Islet precursor cell (in vitro differentiated cells): ENCODE results near the gene EFCAB6.

Source experiments
- DNase-seq: peaks from one replicate; pipeline ENCODE4 v3.0.0-alpha.2; 2018

Gene EFCAB6

GRCh38 chr22:43497956-43498855, 313.9 kb downstream of the EFCAB6 start:
- DNase-seq = no peak

DNA sequence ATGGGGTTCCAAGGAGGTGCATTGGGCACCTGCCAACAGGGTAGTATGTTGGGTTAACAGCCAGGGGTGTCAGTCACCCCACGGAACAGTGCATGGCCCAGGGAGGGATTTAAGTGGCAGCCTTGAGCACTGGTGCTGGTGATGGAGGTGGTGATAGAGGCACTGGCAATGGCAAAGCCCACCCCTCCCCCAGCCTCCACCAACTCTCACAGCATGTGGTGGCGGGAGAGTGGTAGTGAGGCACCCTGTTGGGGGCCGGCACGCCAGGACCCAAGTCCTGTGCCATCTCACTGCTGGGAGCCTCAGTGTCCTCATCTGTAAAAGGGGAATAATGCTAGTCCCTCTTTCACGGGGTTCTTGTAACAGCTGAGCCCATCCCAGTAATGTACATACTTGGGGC, 318.8 kb downstream of the EFCAB6 start:
- DNase-seq = no peak

- DNase-seq = no peak
These were observed 320.4 kb downstream of the EFCAB6 start for GRCh38 chr22:43491737-43492136.

DNA sequence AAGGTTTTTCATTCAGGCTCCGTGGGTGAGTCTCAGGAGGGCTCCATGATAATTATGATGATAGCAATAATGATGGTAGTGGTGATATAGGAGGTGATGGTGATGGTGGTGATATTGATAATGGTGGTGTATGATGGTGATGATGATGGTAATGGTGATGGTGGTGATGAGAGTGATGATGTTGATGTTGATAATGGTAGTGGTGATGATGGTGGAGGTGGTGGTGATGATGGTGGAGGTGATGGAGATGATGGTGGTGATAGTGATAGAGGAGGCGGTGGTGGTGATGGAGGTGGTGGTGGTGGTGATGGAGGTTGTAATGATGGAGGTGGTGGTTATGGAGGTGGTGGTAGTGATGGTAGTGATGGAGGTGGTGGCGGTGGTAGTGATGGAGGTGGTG, 320.9 kb downstream of the EFCAB6 start:
- no peak for DNase-seq

DNA sequence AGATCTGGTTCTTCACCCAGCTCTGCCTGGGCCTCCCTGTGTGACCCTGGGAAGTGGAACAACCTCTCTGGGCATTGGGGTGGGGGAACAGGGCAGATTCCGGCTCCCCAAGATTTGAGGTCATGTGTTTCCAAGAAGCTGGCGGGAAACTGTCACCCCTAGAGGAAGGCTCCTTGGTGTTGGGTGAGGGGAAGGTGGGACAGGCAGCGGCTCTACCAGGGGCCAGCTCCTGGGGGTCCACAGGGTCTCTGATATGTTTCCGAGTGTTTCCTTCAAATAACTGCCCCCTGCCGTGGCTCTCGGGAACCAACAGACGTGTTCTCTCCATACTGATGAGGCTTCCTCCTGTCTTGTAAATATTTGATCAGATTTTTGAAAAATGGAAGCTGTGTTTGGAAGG, 321.8 kb downstream of the EFCAB6 start:
- no peak for DNase-seq

DNA sequence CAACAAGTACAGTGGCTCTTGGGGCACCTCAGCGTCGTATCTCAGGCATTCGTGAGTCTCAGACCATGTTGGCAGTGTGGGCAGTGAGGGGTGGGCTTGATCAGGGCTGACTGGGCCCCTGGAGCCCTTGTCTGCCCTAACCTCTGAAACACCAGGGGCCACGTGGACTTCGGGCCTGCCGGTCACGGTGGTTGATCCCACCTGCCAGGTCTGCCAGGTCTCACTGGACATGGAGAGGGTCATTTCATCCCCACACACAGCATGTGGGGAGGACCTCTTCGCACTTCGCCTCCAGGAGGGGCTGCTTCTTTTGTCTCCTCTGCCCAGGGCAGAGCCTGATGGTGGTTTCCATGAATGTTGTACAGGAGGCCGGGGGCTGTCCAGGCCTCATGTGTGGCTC, 323.2 kb downstream of the EFCAB6 start:
- DNase-seq = no peak

DNA sequence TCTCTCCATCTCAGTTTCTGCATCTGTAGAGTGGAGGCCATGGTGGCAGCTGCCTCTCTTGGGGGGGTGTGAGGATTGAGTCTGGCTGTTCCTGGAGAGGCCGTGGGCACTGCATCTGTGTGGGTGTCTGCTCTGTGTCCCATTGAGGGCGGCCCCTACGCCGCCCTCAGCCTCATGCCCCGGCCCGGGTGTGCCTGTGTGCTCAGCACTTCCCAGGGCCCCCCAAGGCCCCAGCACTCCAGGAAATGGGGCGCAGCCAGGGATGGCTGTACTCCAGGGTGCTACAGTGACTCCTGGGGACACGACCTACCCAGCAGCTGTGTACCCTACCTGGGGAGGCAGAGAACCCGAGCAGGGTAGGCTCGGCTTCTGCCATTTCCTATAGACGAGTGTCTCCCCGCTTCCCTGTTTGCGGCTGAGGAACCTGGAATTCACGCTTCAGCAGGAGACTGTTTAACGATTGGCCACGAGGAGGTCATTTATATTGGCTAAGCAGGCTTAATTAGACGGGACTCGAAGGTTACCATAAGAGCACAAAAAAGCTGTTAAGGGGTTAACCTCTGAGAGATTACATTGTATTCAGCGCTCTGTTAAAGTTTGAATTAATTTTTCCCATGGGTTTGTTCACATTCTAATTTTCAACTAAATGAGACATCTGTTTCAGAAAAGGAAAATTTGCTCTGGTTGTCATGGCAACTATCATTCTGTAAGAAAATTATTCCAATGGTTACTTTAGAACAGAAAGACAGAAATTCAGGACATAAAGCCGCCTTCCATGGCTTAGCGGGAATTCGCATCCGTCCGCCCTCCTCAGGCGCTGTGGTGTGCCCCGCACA, 323.9 kb downstream of the EFCAB6 start:
- DNase-seq = no peak

GRCh38 chr22:43487311-43488030, 324.6 kb downstream of the EFCAB6 start:
- no peak for DNase-seq

- no peak for DNase-seq
These were observed 326.5 kb downstream of the EFCAB6 start for GRCh38 chr22:43485502-43486089.

GRCh38 chr22:43484227-43484626, 327.9 kb downstream of the EFCAB6 start:
- no peak for DNase-seq

DNA sequence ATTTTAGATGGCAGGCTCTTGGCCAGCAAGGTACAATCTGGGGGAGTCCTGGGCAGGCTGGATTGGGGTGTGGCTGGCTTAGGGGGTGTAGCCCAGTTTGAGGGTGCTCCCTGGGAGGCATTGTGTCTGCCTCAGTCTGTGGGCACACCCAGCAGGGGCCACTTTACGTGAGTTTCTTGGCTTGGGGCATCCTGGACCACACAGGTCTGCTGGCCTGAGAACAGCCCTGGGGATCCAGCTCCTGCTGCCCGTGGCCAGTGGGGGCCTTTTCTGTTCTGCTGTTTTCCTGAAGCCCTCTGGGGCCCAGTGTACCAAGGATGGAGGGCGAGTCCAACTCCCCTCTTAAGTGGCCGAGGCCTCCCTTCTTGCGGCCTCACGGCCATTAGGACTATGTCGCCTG, 328.4 kb downstream of the EFCAB6 start:
- DNase-seq = no peak

DNA sequence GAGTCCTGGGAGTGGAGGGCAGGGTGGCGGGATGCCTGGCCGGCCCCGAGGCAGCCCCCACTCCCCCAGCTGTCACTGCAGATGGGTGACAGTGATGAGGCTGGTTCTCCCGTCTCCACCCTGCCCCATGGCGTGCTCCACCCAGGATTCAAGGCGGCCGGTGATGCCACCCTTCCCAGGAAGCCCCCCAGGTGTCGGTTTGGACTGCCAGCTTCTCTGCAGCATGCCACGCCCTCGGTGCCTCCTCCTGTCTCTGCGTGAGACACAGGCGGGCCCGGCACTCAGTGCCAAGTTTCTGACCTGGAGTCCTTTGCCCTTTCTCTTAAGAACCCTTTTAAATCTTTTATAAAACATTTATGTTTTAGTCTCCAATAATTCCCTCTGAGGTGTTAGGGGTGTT, 328.8 kb downstream of the EFCAB6 start:
- no peak for DNase-seq

DNA sequence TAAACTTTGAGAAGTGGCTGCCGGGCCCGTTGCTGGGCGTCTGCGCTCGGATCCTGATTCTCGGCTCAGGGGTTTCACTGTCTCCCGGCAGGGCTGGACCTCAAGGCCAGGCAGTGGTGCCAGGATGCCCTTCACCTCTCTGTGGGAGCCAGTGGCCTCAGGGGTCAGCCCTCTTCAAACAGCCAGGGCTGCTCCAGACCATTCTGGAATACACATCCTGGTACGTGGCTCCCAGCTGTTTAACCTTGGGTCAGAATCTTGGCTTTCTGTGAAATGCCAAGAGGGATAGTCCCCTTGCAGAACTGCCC, 329.8 kb downstream of the EFCAB6 start:
- DNase-seq = no peak

- no peak for DNase-seq
These were observed 330.4 kb downstream of the EFCAB6 start for GRCh38 chr22:43481568-43482317.

DNA sequence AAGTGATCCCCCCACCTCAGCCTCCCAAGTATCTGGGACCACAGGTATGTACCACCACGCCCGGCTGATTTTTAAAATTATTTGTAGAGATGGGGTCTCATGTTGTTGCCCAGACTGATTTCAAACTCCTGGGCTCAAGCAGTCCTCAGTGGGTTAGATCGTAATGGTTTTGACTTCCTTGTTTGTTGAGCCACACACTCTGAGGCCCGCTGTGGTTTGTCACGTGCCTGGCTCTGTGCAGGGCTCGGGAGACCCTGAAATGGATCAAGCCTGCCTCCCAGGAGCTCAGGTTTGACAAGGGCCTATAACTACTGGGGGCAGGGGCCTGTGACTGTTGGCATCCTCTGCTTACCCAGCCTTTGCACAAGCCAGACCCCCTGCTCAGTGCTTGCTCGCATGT, 332.1 kb downstream of the EFCAB6 start:
- no peak for DNase-seq

GRCh38 chr22:43479301-43479950, 332.7 kb downstream of the EFCAB6 start:
- DNase-seq = no peak
